ENCODE data around the gene SMARCAL1.
A peak's percentile ranks its signal among the peaks of the same experiment; 100 is the strongest.
"Not testable (repeated sequence)": the region's sequence is repeated elsewhere in the genome, so short reads cannot be mapped to it uniquely, and the experiment has no call there.

SMARCAL1 gene

DNA sequence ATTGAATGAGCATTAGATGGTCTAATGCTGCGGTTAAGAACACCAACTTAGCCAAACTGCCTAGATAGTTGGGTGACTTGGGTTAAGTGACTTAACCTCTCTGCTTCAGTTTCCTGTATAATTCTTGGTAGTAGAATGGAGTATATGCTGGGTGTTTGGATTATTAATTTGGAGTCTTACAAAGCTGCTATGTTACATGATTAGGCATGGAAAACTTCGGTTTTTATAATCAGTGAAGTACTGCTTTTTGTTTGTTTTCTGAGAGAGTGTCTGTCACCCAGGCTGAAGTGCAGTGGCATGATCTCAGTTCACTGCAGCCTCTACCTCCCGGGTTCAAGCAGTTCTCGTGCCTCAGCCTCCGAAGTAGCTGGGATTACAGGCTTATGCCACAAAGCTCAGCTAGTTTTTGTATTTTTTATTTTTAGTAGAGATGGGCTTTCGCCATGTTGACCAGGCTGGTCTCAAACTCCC is 90.9 kb downstream of the SMARCAL1 start:
- DNase-seq, result no peak

DNA sequence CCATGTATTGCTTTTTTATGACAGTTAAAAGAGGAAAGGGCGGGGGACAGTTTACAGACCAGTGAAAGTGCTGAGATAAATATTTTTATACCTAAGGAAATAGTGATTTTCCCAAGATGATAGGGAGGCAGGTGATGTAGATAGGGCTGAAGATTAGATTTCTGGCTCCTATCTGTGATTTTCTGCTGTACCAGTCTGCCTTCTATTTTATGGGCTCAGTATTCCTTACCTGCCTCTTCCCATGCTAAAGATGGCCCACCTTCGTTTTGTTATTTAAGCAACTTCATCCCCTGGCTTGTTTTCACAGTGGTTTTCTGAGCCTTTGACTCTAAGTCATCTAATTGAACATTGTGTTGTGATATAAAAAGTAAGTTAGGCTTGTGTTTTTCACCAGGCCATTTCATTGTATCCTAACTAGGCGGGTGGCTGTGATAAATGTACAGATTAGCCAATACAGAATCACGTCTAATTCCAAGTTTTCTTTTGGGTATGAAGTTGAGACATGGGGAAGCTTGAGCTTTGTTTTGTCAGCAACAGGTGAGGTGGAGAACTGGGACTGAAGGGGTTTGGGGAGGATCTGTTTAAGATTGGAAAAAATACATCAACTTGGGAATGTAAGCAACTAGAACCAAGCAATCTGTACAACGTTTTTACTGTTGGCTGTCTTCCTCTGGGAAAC is 91.6 kb downstream of the SMARCAL1 start:
- no peak for DNase-seq

DNA sequence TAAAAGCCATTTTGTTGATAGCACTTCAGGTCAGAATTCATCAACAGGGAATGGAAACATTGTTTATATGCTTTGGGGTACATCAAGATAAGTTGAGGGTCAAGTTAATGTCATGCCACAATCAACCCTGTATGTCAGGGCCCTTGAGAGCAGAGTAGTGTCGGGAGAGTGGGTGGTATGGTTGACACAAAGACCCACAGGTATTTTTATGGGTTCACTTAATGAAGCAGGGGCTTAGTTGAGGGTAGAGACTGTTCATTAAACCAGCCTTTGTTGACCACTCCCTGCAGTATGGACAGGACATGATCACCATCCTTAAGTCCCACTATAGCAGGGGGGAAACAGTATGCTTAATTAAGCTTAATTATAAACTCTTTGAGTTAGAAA is 92.1 kb downstream of the SMARCAL1 start:
- no peak for DNase-seq

DNA sequence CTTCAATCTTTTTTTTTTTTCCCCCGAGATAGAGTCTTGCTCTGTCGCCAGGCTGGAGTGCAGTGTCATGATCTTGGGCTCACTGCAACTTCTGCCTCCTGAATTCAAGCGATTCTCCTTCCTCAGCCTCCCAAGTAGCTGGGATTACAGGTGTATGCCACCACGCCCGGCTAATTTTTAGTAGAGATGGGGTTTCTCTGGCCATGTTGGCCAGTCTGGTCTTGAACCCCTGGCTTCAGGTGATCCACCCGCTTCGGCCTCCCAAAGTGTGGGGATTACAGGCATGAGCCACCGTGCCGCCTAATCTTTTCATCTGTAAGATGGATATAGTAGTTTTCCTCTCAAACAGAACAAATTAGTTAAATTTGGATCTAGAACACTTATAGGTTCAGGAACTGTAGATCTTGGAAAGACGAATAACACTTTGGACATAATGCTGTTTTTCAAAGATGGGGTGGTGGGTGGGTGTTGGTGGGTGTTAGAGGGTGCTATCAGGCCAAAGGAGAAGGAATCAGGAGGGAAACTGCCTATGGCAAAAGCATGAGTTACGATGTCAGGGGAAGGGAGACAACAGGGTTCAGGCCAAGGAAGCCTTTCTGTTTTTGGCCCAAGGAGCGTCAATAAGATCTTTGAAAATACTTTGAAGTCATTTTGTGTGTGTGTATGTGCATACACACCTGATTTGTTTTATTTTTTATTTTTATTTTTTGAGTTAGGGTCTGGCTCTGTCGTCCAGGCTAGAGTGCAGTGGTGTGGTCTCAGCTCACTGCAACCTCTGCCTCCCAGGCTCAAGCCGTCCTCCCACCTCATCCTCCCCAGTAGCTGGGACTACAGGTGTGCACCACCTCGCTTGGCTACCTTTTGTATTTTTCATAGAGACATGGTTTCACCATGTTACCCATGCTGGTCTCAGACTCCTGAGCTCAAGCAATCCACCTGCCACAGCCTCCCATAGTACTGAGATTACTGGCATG is 93.1 kb downstream of the SMARCAL1 start:
- no peak for DNase-seq

- DNase-seq, result no peak
These were observed 95.2 kb downstream of the SMARCAL1 start for GRCh38 chr2:216507220-216508160.

GRCh38 chr2:216508229-216508628 is 95.9 kb downstream of the SMARCAL1 start:
- DNase-seq, result no peak

GRCh38 chr2:216516730-216517350 is 104.6 kb downstream of the SMARCAL1 start:
- peak; percentile 24 for DNase-seq

- peak; percentile 5 for DNase-seq
These were observed 105.4 kb downstream of the SMARCAL1 start for GRCh38 chr2:216517447-216518225.

DNA sequence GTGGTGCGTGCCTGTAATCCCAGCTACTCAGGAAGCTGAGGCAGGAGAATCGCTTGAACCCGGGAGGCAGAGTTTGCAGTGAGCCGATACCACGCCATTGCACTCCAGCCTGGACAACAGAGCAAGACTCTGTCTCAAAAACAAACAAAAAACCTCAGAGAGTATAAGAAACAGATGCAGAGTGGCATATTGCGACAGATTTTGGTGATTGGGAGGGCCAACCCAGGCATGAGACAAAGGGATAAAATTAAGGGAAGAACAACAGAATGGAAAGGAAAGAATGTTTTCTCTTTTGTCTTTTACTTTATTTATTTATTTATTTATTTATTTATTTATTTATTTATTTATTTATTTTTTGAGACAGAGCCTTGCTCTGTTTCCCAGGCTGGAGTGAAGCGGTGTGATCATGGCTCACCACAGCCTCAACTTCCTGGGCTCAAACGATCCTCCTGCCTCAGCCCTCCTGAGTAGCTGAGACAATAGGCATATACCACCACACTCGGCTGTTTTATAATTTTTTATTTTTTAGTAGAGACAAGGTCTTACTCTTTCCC is 106.4 kb downstream of the SMARCAL1 start:
- DNase-seq, result not testable (repeated sequence)

- peak; percentile 55 for DNase-seq
These were observed 107.0 kb downstream of the SMARCAL1 start for GRCh38 chr2:216519154-216519762.

GRCh38 chr2:216520112-216520511 is 107.8 kb downstream of the SMARCAL1 start:
- DNase-seq, result no peak

GRCh38 chr2:216522892-216523502 is 110.7 kb downstream of the SMARCAL1 start:
- DNase-seq, result no peak

DNA sequence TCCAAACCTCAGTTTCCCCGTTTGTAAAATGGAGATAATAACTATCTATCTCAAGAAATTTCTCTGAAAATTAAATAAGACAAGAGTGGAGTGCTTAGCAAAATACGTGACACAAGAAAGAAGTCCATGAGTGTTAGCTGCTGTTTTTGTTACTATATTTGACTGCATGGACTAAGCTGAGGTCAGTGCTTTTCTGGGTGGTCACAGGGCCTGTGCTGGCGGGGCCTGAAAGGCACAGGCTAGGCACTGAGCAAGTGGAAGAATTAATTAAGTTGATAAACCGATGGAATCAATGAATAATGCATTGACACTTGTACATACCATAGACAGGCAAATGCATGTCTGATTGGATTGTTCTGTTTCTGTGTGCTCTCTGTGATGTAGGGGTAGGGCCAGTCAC is 113.7 kb downstream of the SMARCAL1 start:
- no peak for DNase-seq

GRCh38 chr2:216526939-216527338 is 114.7 kb downstream of the SMARCAL1 start:
- no peak for DNase-seq

GRCh38 chr2:216527600-216527999 is 115.3 kb downstream of the SMARCAL1 start:
- no peak for DNase-seq

- DNase-seq, result no peak
These were observed 120.3 kb downstream of the SMARCAL1 start for GRCh38 chr2:216532562-216532961.
